Measurements from ENCODE around the gene CFAP210.
"Not testable (repeated sequence)": the region's sequence is repeated elsewhere in the genome, so short reads cannot be mapped to it uniquely, and the experiment has no call there.

Gene CFAP210

DNA sequence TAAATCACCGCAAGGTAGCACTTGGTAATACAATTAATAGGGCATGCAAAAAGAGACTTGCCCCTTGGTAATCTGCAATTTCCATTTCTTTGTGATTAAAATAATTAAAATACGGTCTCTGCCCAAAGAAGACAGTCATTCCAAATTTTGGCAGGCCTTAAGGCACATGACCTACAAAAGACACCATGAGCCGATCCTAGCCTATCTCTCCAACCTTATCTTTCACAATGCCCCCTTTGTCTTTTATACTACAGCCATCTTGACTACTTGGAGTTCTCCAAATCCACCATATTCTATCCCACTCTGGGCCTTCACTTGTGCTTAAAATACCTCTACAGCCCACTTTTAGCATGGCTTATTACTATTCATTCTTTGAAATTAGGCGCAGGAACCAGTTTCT lies 23.3 kb downstream of the CFAP210 start:
- DNase-seq: no peak

DNA sequence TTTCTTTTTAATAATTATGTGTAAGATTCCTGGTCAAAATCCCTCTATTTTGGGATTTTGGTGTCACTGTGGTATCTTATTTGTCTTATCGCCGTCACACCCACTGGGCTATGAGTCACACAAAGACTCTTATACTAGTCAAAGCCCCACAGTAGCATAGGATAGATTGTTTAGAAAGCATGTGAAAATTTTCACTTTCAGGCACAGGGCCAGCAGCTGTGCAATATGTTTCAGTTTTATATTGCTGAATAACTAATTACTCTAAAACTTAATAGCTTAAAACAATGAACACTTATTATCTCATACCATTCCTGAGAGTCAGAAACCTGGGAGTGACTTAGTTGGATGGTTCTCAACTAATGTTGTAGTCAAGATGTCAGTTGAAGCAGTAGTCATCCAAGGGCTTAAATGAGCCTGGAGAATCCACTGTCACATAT lies 24.0 kb downstream of the CFAP210 start:
- DNase-seq: no peak

DNA sequence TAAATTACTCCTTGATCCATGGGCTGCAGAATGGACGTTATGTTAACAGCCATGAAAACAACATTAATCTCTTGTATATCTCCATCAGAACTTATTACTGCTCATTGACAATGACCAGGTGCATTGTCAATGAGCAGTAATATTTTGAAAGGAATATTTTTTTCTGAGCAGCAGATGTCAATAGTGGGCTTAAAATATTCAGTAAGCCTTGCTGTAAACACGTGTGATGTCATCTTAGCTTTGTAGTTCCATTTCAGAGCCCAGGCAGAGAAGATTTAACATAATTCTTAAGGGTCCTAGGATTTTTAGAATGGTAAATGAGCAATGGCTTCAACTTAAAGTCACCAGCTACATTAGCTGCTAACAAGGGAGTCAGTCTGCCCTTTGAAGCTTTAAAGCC lies 26.6 kb downstream of the CFAP210 start:
- no peak for DNase-seq

DNA sequence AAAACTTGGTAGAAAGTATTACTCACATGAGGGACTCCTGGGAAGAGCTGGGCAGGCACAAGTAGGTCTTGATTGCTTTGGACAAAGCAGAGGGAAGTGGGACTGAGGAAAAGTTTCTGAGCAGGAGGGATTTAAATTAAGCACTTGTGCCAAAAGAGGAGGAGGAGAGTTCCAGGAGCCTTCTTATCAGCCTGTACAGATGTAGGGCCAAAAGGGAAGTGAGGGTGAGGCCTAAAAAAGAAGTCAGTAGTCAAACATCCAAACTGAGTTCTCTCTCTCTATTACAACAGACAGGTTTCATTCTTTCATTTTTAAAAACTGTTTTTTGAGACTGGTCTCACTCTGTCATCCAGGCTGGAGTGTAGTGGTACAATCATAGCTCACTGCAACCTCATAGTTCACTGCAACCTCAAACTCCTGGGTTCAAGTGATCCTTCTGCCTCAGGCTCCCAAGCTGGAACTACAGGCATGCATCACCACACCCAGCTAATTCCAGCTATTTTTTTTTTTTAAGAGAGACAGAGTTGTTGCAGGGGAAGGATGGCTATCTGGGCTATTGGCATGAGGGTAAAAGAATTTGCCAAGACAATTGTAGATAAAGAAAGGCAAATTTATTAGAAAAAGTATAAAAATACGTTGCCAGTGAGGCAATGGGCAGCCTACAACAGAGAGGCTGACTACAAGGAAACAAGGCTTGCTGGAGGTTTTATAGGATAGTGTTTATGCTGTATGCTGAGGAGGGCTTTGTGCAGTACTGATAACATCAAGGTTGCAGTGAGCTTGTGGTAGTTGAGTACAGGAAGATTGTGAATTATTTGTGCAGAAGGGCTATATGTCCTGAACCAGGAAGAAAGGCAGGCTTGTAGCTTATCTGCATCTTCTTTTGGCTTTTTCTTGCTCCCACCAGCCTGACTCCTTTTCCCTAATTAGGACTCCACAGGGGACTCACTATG lies 29.0 kb downstream of the CFAP210 start:
- DNase-seq: no peak

DNA sequence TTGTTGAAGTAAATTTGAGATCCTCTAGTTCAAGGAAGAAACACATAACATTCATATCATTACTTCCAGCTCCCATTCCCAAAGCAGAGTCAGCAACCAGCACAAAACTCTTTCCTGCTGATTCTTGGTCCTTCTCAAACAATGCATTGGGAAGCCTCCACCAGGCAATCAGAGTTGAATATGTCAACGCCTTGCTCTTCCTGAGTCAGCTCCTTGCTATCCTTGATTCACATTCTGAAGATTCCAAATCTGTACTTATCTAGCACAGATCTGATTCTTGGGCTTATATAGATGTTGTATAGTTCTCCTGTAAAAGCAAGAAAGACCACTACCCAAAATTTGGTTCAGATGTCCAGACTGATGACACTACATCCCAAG lies 29.6 kb downstream of the CFAP210 start:
- no peak for DNase-seq

DNA sequence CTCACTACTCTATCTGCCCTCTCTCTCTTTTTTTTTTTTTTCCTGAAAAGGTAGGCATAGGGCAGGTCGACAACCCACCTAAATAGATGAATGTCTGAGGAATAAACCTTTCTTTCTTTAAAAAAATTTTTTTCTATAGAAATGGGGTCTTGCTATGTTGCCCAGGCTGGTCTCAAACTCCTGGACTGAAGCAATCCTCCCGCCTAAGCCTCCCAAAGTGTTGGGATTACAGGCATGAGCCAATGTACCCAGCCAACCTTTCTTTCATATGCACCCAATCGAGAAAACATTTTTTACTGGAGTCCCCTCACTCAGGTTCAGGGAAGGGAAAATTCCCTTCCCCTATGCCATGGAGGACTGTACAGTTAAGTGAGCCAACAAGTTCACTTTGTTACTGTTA lies 31.0 kb downstream of the CFAP210 start:
- DNase-seq: no peak

DNA sequence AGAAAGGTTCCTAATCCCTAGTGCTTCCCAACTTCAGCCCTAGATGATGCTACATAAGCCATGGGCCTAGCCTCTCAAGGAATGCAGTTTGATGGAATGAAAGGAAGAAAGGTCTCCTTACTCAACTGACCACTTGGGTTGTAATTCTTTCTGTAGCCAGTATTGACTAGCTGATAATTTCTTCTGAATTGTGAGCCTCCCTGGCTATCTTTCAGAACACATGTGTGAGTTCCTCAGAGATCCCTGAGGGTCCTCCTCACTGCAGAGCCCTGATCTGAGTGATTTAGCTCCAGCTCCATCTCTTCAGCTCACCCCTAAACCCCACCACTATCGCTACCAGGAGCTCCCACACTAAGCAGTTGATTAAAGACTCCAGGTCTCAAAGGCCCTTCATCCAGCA lies 31.5 kb downstream of the CFAP210 start:
- no peak for DNase-seq

DNA sequence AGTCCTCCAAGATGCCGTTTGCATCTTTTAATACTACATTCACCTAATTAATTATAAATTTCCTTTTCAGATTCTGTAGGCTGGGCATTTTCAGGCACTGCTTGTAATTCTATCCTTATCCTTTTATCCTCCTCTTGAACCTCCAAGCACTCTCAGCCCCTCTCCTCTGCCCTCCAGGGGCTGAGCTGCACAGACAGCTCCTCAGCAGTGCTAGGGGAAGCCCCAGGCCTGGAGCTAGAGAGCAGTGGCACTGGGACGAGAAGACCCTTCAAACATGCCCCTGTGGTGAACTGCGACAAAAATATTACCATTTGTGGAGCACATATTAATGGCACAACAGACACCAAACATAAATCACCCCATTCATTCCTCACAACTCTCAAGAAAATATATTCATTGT lies 32.9 kb downstream of the CFAP210 start:
- no peak for DNase-seq

DNA sequence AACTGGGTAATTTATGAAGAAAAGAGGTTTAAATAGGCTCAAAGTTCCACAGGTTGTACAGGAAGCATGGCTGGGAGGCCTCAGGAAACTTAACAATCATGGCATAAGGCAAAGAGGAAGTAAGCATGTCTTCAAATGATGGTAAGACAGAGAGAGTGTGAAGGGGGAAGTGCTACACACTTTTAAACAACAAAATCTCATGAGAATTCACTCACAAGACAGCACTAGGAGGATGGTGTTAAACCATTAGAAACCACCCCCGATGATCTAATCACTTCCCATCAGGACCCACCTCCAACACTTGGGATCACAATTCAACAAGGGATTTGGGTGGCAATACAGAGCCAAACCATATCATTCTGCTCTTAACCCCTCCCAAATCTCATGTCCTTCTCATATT lies 34.9 kb downstream of the CFAP210 start:
- DNase-seq: no peak

DNA sequence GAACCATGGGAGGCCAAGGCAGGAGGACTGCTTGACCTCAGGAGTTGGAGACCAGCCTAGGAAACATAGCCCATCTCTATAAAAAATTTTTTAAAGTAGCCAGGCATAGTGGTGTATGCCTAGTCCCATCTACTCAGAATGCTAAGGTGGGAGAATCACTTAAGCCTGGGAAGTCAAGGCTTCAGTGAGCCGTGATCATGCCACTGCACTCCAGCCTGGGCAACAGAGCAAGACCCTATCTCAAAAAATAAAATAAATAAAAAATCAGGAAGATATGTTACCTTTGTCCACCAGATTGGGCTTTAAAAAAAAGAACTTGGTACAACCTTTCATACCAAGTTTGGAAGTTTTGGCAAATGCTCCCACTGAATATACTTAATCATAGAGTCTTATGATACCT lies 35.3 kb downstream of the CFAP210 start:
- DNase-seq: no peak

DNA sequence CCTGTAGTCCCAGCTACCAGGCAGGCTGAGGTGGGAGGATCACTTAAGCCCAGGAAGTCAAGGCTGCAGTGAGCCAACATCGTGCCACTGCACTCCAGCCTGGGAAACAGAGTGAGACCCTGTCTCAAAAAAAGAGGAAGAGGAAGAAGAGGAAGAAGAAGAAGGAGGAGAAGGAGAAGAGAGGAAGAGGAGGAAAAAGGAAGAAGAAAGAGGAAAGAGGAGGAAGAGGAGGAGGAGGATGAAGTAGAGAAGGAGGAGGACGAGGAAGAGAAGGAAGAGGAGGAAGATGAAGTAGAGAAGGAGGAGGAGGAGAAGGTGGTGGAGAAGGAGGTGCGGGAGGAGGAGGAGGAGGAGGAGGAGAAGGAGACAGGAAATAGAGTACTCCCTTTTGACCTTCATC lies 38.0 kb downstream of the CFAP210 start:
- no peak for DNase-seq

DNA sequence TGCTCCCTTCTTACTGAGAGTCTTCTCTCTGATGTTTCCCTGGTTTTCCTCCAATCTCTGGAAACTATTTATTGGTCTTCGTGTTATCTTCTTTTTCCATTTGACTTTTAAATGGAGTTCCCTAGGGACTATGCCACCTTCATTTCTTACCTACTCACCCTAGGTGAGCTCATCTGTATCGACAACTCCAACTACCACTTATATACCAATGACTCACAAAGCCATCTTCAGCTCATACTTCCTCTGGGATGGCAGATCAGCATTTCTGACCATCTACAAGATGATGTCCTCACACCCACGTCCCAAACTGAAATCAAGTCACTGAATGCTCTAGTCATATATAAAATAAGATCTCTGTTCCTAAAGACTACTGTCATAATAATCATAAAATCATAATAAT lies 40.6 kb downstream of the CFAP210 start:
- no peak for DNase-seq

DNA sequence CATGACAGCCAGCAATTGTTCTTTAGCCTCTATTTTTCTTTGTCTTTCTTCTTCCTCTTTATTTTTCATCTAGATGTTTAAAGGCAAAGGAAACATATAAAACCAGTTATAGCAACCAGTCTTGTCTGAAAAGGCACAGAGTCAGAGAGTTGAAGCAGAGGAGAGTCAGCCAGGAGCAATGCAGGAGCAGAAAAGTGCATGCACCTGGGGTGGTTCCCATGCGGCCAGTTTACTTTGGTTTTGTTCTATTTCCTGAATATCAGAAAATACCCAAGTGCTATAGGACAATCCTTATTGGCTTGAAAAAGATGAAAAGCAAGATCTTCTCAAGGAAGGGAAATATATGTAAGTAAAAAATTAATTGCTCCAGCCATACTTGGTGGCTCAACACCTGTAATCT lies 44.9 kb downstream of the CFAP210 start:
- no peak for DNase-seq

DNA sequence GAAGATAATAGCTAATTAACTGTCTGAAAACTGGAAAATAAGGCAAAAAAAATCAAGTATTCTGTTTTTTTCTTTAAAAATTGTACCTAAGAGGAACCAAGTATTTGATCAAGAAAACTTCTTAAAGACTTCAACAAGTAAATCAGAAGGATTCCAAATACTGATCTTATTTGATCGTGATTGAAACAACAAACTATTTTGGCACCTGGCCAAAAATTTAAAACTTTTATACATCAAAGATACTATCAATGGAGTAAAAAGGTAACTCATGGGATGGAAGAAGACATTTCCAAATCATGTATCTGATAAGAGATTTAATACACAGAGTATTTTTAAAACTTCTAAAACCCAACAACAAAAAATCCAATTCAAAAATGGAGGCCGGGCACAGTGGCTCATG lies 46.7 kb downstream of the CFAP210 start:
- DNase-seq: no peak

DNA sequence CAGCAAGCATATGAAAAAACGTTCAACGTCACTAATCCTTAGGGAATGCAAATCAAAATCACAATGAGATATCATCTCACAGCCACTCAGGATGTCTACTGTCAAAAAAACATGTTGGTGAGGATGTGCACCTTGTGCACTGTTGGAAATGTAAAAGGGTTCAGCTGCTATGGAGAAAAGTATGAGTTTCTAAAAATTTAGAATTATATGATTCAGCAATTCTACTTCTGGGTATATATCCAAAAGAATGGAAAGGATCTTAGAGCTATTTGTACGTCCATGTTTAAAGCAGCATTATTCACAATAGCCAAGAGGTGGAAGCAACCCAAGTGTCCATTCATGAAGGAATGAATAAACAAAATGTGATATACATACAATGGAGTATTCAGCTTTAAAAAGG lies 50.0 kb downstream of the CFAP210 start:
- DNase-seq: no peak

DNA sequence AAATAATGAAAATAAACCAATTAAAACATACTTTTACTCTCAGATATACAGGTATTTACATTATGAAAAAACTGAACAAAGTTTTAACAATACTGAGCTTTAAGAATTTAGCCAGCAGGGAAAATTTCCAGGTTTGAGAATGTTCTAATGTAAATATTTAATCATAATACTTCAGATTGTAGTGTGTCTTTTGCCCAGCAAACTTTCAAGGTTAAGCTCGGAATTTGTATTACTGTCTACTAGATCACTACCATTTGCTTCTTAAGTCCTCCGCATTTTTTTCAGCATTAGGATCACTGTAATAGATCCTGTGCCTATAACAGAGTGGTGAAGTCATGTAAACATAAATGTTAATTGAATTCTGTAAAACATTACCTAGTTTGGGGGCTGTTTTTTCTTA lies 52.7 kb downstream of the CFAP210 start:
- no peak for DNase-seq

DNA sequence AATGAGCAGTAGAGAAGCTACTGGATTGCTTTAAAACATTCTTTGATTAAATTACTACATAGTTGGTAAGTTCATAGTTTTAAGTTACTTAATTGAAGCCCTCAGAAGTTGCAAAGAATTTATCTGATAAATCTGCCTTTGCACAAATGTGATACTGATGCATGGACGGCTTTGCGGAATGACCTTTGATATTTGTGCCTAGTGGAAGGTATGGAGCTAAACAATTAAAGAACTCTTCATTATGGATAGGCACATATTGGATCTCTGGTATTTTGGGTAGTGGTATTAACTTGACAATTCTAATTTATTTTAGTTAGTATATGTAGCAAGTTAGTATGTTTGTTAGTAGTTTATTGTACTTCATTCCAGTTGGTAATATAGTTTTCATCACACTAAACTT lies 54.1 kb downstream of the CFAP210 start:
- DNase-seq: no peak

DNA sequence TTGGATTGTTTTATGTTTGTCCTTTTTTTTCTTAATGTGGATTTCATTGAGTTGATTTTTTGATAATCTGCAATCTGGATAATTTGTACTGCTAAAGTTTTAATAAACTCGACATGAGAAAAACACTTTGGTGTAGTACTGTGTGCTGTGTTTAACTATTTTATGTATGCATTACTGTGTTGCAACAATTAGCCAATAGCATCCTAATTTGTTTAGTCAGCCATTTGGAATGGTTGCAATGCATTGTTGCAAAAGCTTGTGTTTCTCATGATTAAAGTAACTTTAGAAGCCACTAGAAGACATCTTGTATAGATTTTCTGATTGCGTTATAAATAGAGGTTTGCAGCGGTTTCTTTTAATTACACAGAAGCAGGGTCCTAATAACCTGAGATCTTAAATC lies 56.6 kb downstream of the CFAP210 start:
- DNase-seq: no peak

DNA sequence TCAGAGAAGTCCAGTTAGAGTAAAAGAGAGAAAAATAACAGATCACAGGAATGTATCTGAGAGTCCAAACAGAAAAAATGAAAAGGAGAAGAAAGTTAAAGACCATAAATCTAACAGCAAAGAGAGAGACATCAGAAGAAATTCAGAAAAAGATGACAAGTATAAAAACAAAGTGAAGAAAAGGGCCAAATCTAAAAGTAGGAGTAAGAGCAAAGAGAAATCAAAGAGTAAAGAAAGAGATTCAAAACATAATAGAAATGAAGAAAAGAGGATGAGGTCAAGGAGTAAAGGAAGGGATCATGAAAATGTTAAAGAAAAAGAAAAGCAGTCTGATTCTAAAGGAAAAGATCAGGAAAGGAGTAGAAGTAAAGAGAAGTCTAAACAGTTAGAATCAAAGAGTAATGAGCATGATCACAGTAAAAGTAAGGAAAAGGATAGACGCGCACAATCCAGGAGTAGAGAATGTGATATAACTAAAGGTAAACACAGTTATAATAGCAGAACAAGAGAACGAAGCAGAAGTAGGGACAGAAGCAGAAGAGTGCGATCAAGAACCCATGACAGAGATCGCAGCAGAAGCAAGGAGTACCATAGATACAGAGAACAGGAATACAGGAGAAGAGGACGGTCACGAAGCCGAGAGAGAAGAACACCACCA lies 57.6 kb downstream of the CFAP210 start:
- no peak for DNase-seq

DNA sequence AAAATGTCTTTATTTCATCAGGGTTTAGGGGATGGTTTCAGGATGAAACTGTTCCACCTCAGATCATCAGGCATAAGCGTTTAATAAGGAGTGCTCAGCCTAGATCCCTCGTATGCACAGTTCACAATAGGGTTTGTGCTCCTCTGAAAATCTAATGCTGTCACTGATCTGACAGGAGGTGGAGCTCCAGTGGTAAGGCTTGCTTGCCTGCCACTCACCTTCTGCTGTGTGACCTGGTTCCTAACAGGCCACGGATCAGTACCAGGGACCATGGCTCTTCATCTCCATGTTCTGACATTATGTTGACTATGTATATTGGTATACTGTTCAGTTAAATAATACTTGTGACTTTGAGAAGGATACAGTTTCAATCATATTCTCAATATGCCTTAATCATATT lies 68.4 kb downstream of the CFAP210 start:
- DNase-seq: no peak

DNA sequence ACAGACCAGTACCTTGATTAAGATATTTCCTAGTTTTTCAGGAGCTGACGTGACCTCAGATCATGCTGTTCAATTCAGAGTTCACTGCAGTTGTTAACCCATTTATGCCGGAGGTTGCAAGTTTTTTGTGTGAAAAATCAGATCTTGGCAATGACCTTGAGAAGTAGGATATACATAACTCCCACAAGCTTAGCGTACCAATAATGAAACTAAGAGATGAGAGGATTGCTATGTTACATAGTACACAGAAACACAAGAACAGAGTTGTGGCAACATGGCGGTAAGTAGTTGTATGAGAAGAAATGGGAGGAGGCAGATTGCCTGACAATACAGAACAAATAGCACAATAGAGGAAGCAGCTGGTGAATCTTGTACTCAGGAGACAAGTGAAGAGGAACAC lies 71.0 kb downstream of the CFAP210 start:
- no peak for DNase-seq

DNA sequence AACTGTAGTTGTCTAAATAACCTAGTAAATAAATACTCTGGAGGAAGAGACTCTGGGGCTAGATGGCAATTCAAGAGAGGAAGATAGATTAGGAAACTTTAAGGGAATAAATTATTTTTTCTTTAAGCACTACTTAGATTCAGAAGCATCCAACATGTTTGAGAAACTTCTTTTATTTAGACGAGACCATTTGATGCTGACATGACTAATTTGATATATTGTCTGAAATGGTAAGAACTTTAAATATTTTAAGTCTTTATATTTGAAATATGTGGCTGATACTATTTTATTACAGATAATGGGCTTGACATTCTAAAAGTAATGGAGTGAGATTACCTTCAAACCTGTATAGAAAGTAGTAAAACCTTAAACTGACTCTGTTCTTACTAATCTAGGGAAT lies 73.7 kb downstream of the CFAP210 start:
- DNase-seq: no peak

DNA sequence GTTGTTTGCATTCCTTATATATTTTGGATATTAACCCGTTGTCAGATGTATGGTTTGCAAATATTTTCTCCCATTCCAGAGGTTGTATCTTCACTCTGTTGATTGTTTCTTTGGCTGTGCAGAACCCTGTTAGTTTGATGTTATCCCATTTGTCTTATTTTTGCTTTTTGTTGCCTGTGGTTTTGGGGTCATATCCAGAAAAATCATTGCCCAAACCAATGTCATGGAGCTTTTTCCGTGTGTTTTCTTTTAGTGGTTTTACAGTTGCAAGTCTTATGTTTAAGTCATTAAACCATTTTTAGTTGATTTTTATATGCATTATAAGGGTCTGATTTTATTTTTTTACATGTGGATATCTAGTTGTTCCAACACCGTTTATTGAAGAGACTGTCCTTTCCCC lies 74.3 kb downstream of the CFAP210 start:
- no peak for DNase-seq

DNA sequence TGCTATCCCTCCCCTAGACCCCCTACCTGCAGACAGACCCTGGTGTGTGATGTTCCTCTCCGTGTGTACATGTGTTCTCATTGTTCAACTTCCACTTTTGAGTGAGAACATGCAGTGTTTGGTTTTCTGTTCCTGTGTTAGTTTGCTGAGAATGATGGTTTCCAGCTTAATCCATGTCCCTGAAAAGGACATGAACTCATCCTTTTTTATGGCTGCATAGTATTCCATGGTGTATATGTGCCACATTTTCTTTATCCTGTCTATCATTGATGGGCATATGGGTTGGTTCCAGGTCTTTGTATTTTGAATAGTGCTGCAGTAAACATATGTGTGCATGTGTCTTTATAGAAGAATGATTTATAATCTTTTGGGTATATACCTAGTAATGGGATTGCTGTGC lies 78.2 kb downstream of the CFAP210 start:
- DNase-seq: not testable (repeated sequence)

DNA sequence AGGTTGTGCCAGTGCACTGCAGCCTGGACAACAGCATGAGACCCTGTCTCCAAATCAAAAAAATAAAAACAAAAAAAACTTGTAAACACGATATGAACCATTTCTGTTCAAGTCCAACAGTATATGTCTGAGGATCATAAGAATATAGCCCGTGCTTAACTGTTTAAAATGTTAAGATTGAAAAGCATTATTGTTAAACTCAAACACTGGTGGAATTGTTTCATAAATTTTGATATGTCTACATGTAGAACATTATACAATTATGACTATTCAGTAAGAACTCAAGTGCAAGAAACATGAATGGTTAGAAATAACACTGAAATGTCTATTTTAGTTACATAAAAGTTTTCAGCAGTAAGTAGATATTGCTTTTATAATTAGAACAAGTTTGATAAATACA lies 80.3 kb downstream of the CFAP210 start:
- no peak for DNase-seq

Data from 8988T (cell line).